Adrenal gland (tissue), 12 donors: ENCODE data around the gene RPP40. TPM values are rescaled to one million over a fixed set of nuclear protein-coding genes. Genes with fewer than 3 reads are reported as not detected.
A peak's percentile ranks its signal among the peaks of the same experiment; 100 is the strongest.
"Not testable (repeated sequence)": the region's sequence is repeated elsewhere in the genome, so short reads cannot be mapped to it uniquely, and the experiment has no call there.

Experiments used
- DNase-seq, 7 donors: peaks; one replicate each; pipeline ENCODE4 v3.0.0-alpha.2; 2019 to 2020
- H3K27ac ChIP-seq, 5 donors: fragments of 200-600 bp; sonication (generic) in 4 of 5; 1 replicate in 3 of 5; 2 replicates in 2 of 5; pipeline versions ENCODE4 v1.5.1 to v1.8.0; 2016 to 2020; ENCODE audit warnings: mild to moderate bottlenecking in 1 of 5
- H3K27me3 ChIP-seq: fragments of 200-600 bp; 2 replicates; pipeline ENCODE4 v1.8.0; 2021
- H3K36me3 ChIP-seq, 2 donors: fragments of 200-600 bp; replicated peaks in 1 of 2; 1 replicate in 1 of 2; 2 replicates in 1 of 2; pipeline versions ENCODE4 v1.5.1 to v1.8.0; 2018 to 2022
- H3K4me1 ChIP-seq, 2 donors: fragments of 200-600 bp; replicated peaks in 1 of 2; 1 replicate in 1 of 2; 2 replicates in 1 of 2; pipeline versions ENCODE4 v1.5.1 to v1.8.0; 2018 to 2021
- H3K4me3 ChIP-seq, 4 donors: fragments of 200-600 bp; sonication (generic) in 3 of 4; one replicate each; pipeline ENCODE4 v1.5.1; 2016 to 2018
- H3K9me3 ChIP-seq, 3 donors: fragments of 200-600 bp; sonication (generic) in 1 of 3; replicated peaks in 1 of 3; 1 replicate in 2 of 3; 2 replicates in 1 of 3; pipeline versions ENCODE4 v1.5.1 to v1.8.0; 2016 to 2021
- CTCF ChIP-seq, 6 experiments: fragments of 450-650 bp in 4 of 6; fragments of 200-600 bp in 2 of 6; sonication (generic) in 1 of 6; IDR thresholded peaks; 1 replicate in 5 of 6; 2 replicates in 1 of 6; pipeline versions ENCODE4 v1.5.1 to v1.8.0; 2016 to 2021; ENCODE audit warnings: antibody characterized with exemption in 6 of 6, mild to moderate bottlenecking in 2 of 6, moderate library complexity in 1 of 6
- POLR2A ChIP-seq, 2 donors: fragments of 450-650 bp; IDR thresholded peaks; one replicate each; pipeline ENCODE4 v1.6.1; 2017; ENCODE audit warnings: antibody characterized with exemption in 2 of 2, mild to moderate bottlenecking in 2 of 2, moderate library complexity in 1 of 2
- WGBS, 4 donors: extraction: QIAGEN DNeasy Blood & Tissue Kit in 2 of 4; methylation state at CpG; one replicate each; pipeline versions ENCODE4 v1.1.5 to v1.1.7; 2013 to 2017; 5-methylcytosine and 5-hydroxymethylcytosine counted together
- intact Hi-C, 2 donors: fragments of 100-400 bp; cut with DNase I; formaldehyde crosslinking; loops; one replicate each; pipeline versions ENCODE4 v1.14.1 to v1.15.0; 2022 to 2023
- polyA plus RNA-seq, 3 donors: library from polyadenylated mRNA; stranded (reverse); fragments of 200-250 nt in 2 of 3; fragments of 350-450 nt in 1 of 3; fragmentation: Illumina TruSeq in 1 of 3; extraction: RNeasy Lipid Tissue Mini Kit (QIAGEN cat#74804) in 1 of 3; gene quantifications; one replicate each; pipeline ENCODE4 v1.2.3, GENCODE V29; 2013 to 2014
- total RNA-seq, 9 donors: library from RNA; depleted of rRNA in 4 of 9; stranded (reverse); fragments of >200 nt in 4 of 9; fragments of 120-200 nt in 1 of 9; fragmentation: NEBNext Ultra II Directional in 1 of 9; extraction: Animal tissue kit (Norgen Biotek cat#: 25700) in 1 of 9; gene quantifications; one replicate each; pipeline versions ENCODE4 v1.1.0 to v1.2.4, GENCODE V29; 2013 to 2023
- donor health status: healthy with polysubstance abuse.
- donor health status: Bipolar disorder and iron deficiency.
- donor health status: DM: yes; HTN: yes; CAD: no.
- donor health status: DM: no; HTN: no; CAD: no.
- donor health status: DM: no; HTN: no; CAD: no.
- donor health status: DM: yes; HTN: yes; CAD: no.

RPP40 gene
- total and polyA plus RNA-seq, 12 donors: 5.2 to 38.8 (median 15.6) TPM

DNA sequence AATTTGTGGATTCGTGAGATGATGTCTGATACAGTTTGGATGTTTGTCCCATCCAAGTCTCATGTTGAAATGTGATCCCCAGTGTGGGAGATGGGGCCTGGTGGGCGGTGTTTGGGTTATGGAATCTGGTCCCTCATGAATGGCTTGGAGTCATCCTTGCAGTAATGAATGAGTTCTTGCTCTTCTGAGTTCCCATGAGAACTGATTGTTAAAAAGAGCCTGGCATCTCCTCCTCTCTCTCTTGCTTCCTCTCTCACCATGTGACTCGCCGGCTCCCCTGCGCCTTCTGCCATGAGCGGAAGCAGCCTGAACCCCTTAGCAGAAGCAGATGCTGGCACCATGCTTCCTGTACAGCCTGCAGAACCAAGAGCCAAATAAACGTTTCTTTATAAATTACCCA is 30.5 kb upstream of the RPP40 start:
- intact Hi-C loops: no loop called here

GRCh38 chr6:5033214-5033904 is 29.5 kb upstream of the RPP40 start:
- H3K4me3 ChIP-seq, H3K4me1 ChIP-seq, intact Hi-C loops, H3K9me3 ChIP-seq, DNase-seq, H3K27ac ChIP-seq, H3K27me3 ChIP-seq, H3K36me3 ChIP-seq: not testable (repeated sequence)
- 72 to 85% (median 83%) methylated on average over 2 to 13 of the region's 14 CpGs for WGBS, 4 donors

More for the DNA sequence above, 30.5 kb upstream of the RPP40 start:
- TF ChIP-seq CTCF (IDR thresholded peaks at IDR 0.05) (no peak), POLR2A (IDR thresholded peaks at IDR 0.05) (no peak)
- H3K27me3 ChIP-seq: no peaks in the 10 kb centered on the region
- no peaks in the 10 kb centered on the region for H3K4me1 ChIP-seq
- H3K9me3 ChIP-seq: no peaks in the 10 kb centered on the region
- no peak overlapping the region for H3K4me3 ChIP-seq
- H3K36me3 ChIP-seq: no peaks in the 10 kb centered on the region
- no peak overlapping the region for H3K27ac ChIP-seq
- DNase-seq: no peak
- WGBS, 4 donors: 70 to 84% (median 79%) methylated on average over 6 to 7 of the region's 7 CpGs

- H3K27me3 ChIP-seq, H3K4me1 ChIP-seq, intact Hi-C loops, DNase-seq, H3K36me3 ChIP-seq, H3K4me3 ChIP-seq, H3K9me3 ChIP-seq, H3K27ac ChIP-seq: not testable (repeated sequence)
- WGBS, 4 donors: 59 to 64% (median 62%) methylated on average over 11 to 13 of the region's 13 CpGs
Observed at GRCh38 chr6:5032706-5033105, 28.9 kb upstream of the RPP40 start.

DNA sequence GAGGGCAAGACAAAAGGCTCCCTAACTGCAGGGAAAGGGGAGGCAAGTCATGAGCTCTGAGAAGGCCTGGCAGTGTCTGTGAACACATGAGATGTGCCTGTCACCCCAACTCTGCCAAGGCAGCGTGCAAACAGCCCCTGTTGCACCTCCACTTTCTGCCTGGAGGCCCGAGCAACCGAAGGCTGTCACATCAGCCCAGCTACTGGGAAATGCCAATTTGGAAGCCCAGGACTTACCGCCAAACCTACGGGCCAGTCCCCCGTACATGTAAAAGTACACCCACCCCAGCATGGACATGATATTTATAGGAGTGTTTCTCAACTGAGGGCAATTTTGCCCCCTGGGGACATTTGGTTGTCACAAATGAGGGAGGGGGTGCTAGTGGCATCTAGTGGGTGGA is 27.3 kb upstream of the RPP40 start:
- TF ChIP-seq CTCF (IDR thresholded peaks at IDR 0.05) (no peak), POLR2A (IDR thresholded peaks at IDR 0.05) (no peak)
- Histone ChIP-seq H3K9me3 (no peaks in the 10 kb centered on the region), H3K27ac (no peak overlapping the region), H3K36me3 (no peaks in the 10 kb centered on the region), H3K4me1 (peaks cover 0 to 5% of the 10 kb centered on the region in 2 donors), H3K27me3 (no peaks in the 10 kb centered on the region), H3K4me3 (no peak overlapping the region)
- intact Hi-C loops: no loop called here
- WGBS, 4 donors: 95 to 100% (median 96%) methylated on average over 3 to 6 of the region's 6 CpGs
- DNase-seq: no peak

DNA sequence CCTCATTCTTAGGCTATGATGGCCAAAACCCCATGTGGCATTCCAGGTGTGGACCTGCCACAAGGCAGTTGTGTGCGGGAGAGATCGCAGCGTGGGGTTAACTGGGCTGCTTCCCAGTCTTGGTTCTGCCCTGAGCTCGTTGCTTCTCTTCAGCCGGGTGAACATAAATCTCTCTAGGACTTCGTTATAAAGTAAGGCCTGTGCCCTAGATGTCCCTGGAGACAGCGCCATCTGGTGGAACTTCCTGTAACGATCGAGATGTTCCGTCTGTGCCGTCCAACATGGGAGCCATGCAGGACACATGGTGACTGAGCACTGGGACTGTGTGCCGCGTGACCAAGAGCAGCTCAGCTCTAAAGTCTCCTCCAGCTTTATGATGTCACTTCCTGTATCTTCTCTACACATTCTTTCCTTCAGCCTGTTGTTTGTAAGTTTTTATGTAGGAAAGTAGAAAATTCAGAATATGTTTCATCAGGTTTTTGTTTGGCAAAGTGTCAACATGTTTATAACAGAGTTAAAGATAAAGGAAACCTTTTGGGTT is 26.8 kb upstream of the RPP40 start:
- 14 to 22% (median 16%) methylated on average over 12 to 13 of the region's 13 CpGs for WGBS, 4 donors
- TF ChIP-seq POLR2A (IDR thresholded peaks at IDR 0.05) (no peak), CTCF (IDR thresholded peaks at IDR 0.05) (peak; percentile 68 to 87 (median 80))

More for the DNA sequence above, 26.8 kb upstream of the RPP40 start:
- peaks cover 3 to 9% of the 10 kb centered on the region in 2 donors for H3K4me1 ChIP-seq
- no peak overlapping the region for H3K4me3 ChIP-seq
- H3K27ac ChIP-seq: no peak overlapping the region
- intact Hi-C loops: no loop called here
- no peaks in the 10 kb centered on the region for H3K9me3 ChIP-seq
- peak; percentile 88 to 97 (median 94) for DNase-seq
- H3K27me3 ChIP-seq: no peaks in the 10 kb centered on the region
- no peaks in the 10 kb centered on the region for H3K36me3 ChIP-seq
